NCI-H2227 (cell line): Measurements from ENCODE around the gene LSAMP.

Experiments used
- DNase-seq: peaks from one replicate; lab custom pipeline; 2025; ENCODE audit not compliant: unreplicated experiment; lab: John Stamatoyannopoulos, UW

LSAMP gene

DNA sequence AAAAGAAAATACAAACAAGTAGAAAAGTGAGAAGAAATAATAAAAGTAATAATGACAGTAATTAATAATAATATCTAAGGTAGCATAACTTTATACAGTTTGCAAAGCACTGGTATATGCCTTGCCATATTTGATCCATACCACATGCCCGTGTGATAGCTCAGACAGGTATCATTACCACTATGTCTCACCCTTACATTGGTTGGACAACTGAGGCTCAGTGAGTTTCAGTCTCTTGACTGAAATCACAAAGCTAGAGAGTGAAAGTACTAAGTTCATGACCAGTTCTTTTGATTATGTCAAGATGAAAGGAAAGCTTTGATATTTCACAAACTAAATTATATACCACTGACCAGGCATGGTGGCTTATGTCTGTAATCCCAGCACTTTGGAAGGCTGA lies 413.1 kb downstream of the LSAMP start:
- no peak for DNase-seq

- no peak for DNase-seq
Measured at GRCh38 chr3:116030131-116030850, 415.0 kb downstream of the LSAMP start.

DNA sequence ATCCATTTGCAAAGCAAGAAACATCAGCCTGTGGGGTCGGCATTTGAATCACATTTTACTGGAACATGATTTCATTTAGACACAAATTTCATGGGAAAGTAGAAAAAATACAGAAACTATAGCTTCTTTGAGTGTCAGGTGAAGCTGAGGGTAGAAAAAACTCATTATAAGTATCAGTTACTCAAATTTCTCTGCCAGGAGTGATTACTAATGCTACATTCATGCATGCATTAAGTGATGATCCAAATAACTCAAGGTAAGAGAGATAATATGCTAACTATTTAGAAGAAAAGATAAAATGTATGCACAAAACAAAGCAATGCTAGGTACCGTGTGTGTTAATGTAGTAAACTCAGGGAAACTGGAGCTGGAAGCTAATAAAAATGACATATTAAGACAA lies 416.0 kb downstream of the LSAMP start:
- DNase-seq: no peak

DNA sequence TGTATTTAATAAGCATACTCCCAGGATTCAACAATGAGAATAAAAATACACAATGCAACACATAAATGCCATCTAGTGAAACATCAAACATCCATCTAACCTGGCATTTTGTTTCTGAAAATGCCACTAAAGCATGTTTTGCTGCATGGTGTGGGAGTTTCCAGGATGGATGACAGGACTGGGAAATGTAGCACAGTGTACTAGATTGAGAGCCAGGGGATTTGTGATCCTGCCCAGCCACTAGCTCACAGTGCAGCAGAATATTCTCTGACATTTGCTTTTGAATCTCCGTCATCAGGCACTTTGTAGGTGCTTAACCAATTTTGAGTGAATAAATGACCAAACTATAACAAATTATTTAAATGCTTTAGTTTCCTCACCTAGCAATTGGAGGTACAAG lies 417.1 kb downstream of the LSAMP start:
- no peak for DNase-seq

- DNase-seq: no peak
Measured at GRCh38 chr3:116020989-116021388, 424.3 kb downstream of the LSAMP start.

GRCh38 chr3:116020495-116020894 lies 424.8 kb downstream of the LSAMP start:
- no peak for DNase-seq

DNA sequence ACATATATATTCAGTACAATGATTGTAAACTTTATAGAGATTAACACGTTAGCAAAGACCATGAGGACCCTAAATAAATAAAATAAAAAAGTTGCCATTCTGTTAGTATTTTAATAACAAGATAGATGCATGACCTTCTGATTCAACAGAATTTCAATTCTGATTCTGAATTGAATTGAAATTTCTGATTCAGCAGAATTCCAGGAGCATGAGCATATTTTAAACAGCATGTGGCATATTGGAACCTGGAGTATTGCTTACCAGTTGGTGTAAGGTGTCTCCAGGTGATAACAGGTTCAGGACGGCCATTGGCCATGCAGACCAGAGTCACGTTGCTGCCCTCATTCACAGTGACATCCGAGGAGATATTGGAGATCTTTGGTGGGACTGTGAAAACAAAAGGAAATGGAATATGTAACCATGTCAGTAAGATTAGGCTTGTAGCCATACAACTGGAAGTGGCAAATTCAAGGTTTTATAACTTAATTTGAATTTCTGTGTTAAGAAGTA lies 426.0 kb downstream of the LSAMP start:
- DNase-seq: no peak

GRCh38 chr3:116018646-116019045 lies 426.6 kb downstream of the LSAMP start:
- no peak for DNase-seq

GRCh38 chr3:116015931-116016330 lies 429.4 kb downstream of the LSAMP start:
- no peak for DNase-seq

DNA sequence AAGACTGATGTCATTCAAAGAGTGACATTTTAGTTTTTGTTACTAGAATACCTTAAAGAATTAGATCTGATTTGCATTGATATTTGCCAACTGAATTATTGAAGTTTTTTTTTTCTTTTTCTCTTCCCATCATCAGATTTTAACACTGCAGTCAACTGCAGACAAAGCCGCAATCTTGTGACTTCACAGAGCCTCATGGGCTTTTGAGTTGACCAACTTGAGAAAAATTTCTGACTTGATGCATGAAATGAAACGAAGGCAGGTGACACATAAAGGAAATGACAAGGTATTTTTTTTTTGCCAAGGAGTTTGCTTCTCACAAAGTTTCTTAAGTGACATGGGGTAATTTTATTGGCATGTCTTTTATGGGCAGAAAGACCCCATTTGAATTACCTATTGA lies 438.3 kb downstream of the LSAMP start:
- no peak for DNase-seq

DNA sequence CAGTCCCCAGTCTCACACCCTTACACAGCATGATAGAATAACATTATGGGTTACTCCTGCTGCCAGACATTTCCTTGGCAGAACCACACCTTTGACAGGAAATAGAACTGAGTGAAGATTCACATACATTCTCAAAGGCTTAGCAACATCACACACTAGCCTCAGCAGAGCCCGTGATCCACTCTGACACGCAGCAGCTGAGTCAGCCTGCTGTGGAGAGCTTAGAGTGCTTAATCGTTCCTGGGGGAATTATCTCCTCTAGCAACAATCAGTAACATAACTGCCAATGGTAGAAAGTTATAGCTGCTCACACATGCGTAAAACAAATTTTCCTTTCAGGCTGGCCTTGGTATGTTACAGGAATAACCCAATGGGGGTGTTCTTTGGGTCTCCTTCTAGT lies 439.9 kb downstream of the LSAMP start:
- DNase-seq: no peak

DNA sequence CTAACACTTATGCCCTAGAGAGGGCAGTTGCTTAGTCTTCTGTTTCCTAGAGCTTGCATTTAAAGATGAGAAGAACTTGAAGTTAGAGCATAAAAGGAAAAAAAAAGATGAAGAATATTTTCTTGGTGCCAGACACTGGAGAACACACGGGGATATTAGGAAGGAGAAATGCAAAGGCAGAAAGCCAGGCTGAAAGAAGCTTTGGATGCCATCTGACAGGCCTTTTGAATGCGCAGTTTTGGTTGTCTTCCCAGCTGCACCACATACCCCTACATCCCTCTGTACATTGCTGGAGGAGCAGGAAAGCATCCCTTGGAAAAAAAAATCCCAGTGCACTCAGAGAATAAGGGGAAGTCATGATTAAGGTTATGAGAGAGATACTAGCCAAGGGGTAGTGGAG lies 443.1 kb downstream of the LSAMP start:
- no peak for DNase-seq

- DNase-seq: no peak
Measured at GRCh38 chr3:116001151-116001621, 444.1 kb downstream of the LSAMP start.

DNA sequence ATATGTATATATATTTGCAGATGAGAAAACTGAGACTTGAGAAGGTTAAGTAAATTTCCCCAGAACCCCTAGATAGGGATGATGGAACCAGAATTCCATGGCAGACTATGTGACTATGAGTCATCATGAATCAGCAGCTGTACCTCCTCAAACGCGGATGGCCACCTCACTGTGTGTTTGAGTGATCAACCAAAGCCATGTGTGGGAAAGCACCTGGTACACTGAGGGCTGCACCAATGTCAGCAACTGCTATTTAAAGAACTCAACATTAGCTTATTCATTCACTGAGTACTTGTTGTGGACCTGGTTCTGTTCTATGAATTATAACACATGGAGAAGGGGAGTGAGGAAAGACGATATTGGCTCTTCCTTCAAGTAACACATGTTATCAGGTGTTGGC lies 445.0 kb downstream of the LSAMP start:
- DNase-seq: no peak

- peak; percentile 7 for DNase-seq
Measured at GRCh38 chr3:115999613-116000012, 445.7 kb downstream of the LSAMP start.

- DNase-seq: peak; percentile 3
Measured at GRCh38 chr3:115999001-115999585, 446.2 kb downstream of the LSAMP start.

DNA sequence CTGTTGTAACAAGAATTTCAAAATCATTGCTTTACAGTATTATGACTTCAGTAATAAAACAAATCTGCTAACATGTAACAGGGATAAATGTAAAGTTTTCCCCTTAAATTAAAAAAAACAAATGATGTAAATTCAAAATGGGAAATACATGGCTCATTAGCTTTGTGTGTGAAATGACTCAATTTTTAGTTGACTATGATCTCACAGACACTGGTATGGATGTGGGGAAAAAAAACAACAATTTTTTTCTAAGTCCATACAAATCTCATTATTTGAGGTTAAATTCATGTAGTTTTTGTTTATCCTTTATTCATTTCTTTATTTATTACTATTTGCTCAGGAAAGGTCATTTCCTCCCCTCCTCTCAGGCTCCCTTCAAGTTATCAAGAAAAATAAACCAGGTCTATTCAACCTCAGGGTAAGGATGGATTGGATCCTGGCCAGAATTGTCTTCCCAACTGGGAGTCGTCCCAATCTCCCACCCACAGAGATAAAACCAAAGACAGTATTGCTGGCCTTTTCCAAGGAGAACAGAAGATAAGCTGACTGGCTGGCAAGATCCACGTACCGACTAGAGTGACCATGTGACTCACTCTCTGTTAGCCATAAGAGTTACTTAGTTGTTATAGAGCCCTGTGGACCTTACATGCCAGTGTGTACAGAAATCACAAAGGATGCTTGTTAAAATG lies 448.7 kb downstream of the LSAMP start:
- no peak for DNase-seq

DNA sequence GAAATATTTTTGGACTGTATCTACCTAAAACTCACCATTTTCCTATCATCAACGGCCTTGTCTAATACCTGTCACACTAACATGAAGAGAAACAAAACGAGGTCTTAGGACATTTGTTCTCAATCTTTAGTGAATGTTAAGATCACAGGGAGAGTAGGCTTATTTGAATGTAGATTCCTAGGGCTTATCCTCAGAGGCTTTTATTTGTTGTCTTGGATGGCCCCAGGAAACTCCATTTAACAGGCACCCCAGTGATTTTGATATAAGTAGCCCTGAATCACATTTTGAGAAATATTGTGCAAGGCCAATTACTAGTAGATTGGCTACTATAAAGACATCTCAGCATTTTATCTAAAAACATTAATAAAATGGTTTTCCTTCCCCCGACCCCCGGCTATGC lies 454.6 kb downstream of the LSAMP start:
- no peak for DNase-seq

- peak; percentile 14 for DNase-seq
Measured at GRCh38 chr3:115989684-115990421, 455.4 kb downstream of the LSAMP start.

DNA sequence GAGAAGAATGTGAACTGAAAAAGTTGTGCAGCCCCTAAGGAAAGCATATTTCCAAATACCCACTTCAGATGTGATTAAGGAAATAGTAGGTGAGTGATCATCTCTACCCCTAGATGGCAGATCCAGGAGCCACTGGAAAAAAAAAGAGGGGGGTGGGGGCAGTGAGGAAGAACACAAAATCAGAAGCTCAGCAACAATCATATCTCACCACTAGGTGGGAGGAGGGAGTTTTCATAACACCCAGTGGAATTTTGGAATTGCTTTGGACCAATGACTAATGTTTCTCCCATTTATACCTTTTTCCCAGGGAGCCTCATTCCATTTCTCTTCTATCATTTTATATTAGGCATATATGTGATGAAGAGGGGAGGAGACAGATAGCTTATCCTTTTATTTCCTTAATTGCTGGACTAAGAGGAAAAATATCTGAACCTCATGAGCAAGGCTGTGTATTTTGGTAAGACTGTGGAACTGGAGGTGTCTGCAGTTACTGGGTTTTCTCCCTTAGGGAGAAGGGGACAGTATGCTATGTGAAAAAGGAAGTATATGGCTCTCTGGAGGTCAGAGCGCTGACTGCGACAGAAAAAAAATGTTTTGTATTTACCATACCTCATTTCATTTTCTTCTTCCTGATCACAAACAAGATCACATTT lies 458.6 kb downstream of the LSAMP start:
- no peak for DNase-seq

GRCh38 chr3:115982629-115983028 lies 462.7 kb downstream of the LSAMP start:
- no peak for DNase-seq
